Measurements from ENCODE around the gene PPM1L. TPM values are rescaled to one million over a fixed set of nuclear protein-coding genes. Genes with fewer than 3 reads are reported as not detected.

The PPM1L gene
- total RNA-seq, 1 experiment from 2014 or later, result 7.3 TPM

- Histone ChIP-seq H4K91ac (ENCODE audit: insufficient read length, low read depth, low read length) (no peak overlapping the region), H4K20me1 (ENCODE audit: control insufficient read depth, insufficient read depth, insufficient read length) (no peaks in the 10 kb centered on the region), H3K4me1 (ENCODE audit: insufficient read depth, low read length) (no peaks in the 10 kb centered on the region), H3K9me3 (ENCODE audit: control insufficient read depth, low read depth, low read length) (no peaks in the 10 kb centered on the region), H3K9ac (ENCODE audit: extremely low read depth, insufficient read length, low read length) (peak overlapping the region; percentile 21), H4K5ac (ENCODE audit: insufficient read length, low read depth, low read length) (no peak overlapping the region), H3K23me2 (ENCODE audit: insufficient read length, low read depth, low read length, poor library complexity, severe bottlenecking) (peaks cover 23% of the 10 kb centered on the region), H3K18ac (ENCODE audit: insufficient read length, low read depth, low read length) (no peak overlapping the region), H2BK5ac (ENCODE audit: insufficient read length, low read length) (no peak overlapping the region), H2AFZ (ENCODE audit: low read length) (no peak overlapping the region), H2BK120ac (ENCODE audit: low read depth, low read length, poor library complexity, severe bottlenecking) (no peak overlapping the region), H2BK15ac (ENCODE audit: low read depth, low read length) (no peak overlapping the region), H3T11ph (ENCODE audit: low read length) (no peak overlapping the region), H2AK5ac (ENCODE audit: insufficient read length, low read length) (no peak overlapping the region), H3K56ac (ENCODE audit: insufficient read length, low read depth, low read length) (no peak overlapping the region), H3K14ac (ENCODE audit: insufficient read depth, low read length) (no peak overlapping the region), H3K23ac (ENCODE audit: insufficient read length, low read depth, low read length) (no peak overlapping the region), H3K79me2 (ENCODE audit: insufficient read depth, low read length) (no peaks in the 10 kb centered on the region), H3K79me1 (ENCODE audit: insufficient read depth, low read depth, low read length, poor library complexity, severe bottlenecking) (no peaks in the 10 kb centered on the region), H4K8ac (replicated peaks; ENCODE audit: insufficient read length, low read depth, low read length) (no peak overlapping the region), H3K4me2 (ENCODE audit: insufficient read depth, insufficient read length, low read length) (peak overlapping the region; percentile 77), H3K27me3 (ENCODE audit: insufficient read depth, low read length) (peaks cover 10% of the 10 kb centered on the region; the same call in 1 of the 2 replicates), H2BK20ac (ENCODE audit: low read depth, low read length, poor library complexity, severe bottlenecking) (no peak overlapping the region), H2BK12ac (ENCODE audit: insufficient read length, low read depth, low read length) (no peak overlapping the region), H3K4ac (ENCODE audit: low read depth, low read length) (no peak overlapping the region), H3K27ac (ENCODE audit: insufficient read length, low read depth, low read length) (no peak overlapping the region)
- Mint-ChIP-seq H3K36me3 (ENCODE audit: insufficient read depth in 1 of 3, low read depth in 3 of 3) (peaks cover 0 to 1% (median 0%) of the 10 kb centered on the region in 3 experiments; a peak in 2 of 7 replicates), H3K27ac (peak overlapping the region in 2 of 3 experiments; percentile 35 to 68; a peak in 3 of 7 replicates), H3K9me3 (peaks cover 0 to 4% of the 10 kb centered on the region in 2 experiments; a peak in 3 of 5 replicates), H3K4me1 (peaks cover 27 to 33% of the 10 kb centered on the region in 2 experiments), H3K4me3 (peak overlapping the region; percentile 86 to 96), H3K27me3 (ENCODE audit: low read depth) (peaks cover 57% of the 10 kb centered on the region)
- no CpG with 5 or more reads among the region's 85 CpGs for WGBS (ENCODE audit: extremely low coverage, insufficient read length, low lambda C conversion rate)
- no peak for TF ChIP-seq CTCF (conservative IDR thresholded peaks at IDR 0.05)
- DNase-seq, result peak; percentile 88
These were observed 930 bp upstream of the PPM1L start for GRCh38 chr3:160754855-160755747.
